ENCODE results near the gene STX16. TPM values are rescaled to one million over a fixed set of nuclear protein-coding genes. Genes with fewer than 3 reads are reported as not detected.

Gene STX16
- total RNA-seq, 3 donors from 2014 or later: 42.2 to 70.4 (median 43.1) TPM

- Histone ChIP-seq H3K36me3 (ENCODE audit: low read depth) (no peaks in the 10 kb centered on the region), H3K4me1 (ENCODE audit: low read depth) (no peaks in the 10 kb centered on the region), H3K4me3 (no peak overlapping the region), H3K9me3 (no peaks in the 10 kb centered on the region)
- intact Hi-C loops (cut with DNase I, micrococcal nuclease): no loop called here
- TF ChIP-seq CTCF (IDR thresholded peaks at IDR 0.05): no peak
- ATAC-seq: no peak
- DNase-seq: no peak
These were observed 44.9 kb upstream of the STX16 start for GRCh38 chr20:58606184-58606583.

- ATAC-seq (no peak), DNase-seq (no peak)
- H3K9me3 ChIP-seq: no peaks in the 10 kb centered on the region
- no peak for TF ChIP-seq CTCF (IDR thresholded peaks at IDR 0.05)
- no peaks in the 10 kb centered on the region for H3K36me3 ChIP-seq (ENCODE audit: low read depth)
- H3K4me3 ChIP-seq: no peak overlapping the region
- intact Hi-C loops (cut with DNase I, micrococcal nuclease): no loop called here
- no peaks in the 10 kb centered on the region for H3K4me1 ChIP-seq (ENCODE audit: low read depth)
These were observed 42.8 kb upstream of the STX16 start for GRCh38 chr20:58608096-58608840.

GRCh38 chr20:58609026-58609425 lies 42.1 kb upstream of the STX16 start:
- Histone ChIP-seq H3K36me3 (ENCODE audit: low read depth) (no peaks in the 10 kb centered on the region), H3K4me1 (ENCODE audit: low read depth) (no peaks in the 10 kb centered on the region), H3K4me3 (no peak overlapping the region), H3K9me3 (no peaks in the 10 kb centered on the region)
- ATAC-seq (no peak), DNase-seq (no peak)
- TF ChIP-seq CTCF (IDR thresholded peaks at IDR 0.05): no peak
- intact Hi-C loops (cut with DNase I, micrococcal nuclease): no loop called here

GRCh38 chr20:58610071-58610800 lies 40.8 kb upstream of the STX16 start:
- Histone ChIP-seq H3K4me1 (ENCODE audit: low read depth) (no peaks in the 10 kb centered on the region), H3K36me3 (ENCODE audit: low read depth) (no peaks in the 10 kb centered on the region), H3K4me3 (no peak overlapping the region), H3K9me3 (no peaks in the 10 kb centered on the region)
- intact Hi-C loops (cut with DNase I, micrococcal nuclease): no loop called here
- ATAC-seq (no peak), DNase-seq (no peak)
- TF ChIP-seq CTCF (IDR thresholded peaks at IDR 0.05): no peak

GRCh38 chr20:58610811-58611210 lies 40.3 kb upstream of the STX16 start:
- no peak for TF ChIP-seq CTCF (IDR thresholded peaks at IDR 0.05)
- Histone ChIP-seq H3K9me3 (no peaks in the 10 kb centered on the region), H3K4me3 (no peak overlapping the region), H3K36me3 (ENCODE audit: low read depth) (no peaks in the 10 kb centered on the region), H3K4me1 (ENCODE audit: low read depth) (no peaks in the 10 kb centered on the region)
- ATAC-seq: no peak
- no peak for DNase-seq
- intact Hi-C loops (cut with DNase I, micrococcal nuclease): no loop called here
